Hindlimb muscle (tissue), 1 donor: Measurements from ENCODE around the gene CARD6. TPM values are rescaled to one million over a fixed set of nuclear protein-coding genes. Genes with fewer than 3 reads are reported as not detected.
"Not testable (repeated sequence)": the region's sequence is repeated elsewhere in the genome, so short reads cannot be mapped to it uniquely, and the experiment has no call there.

Experiments used
- DNase-seq: peaks from one replicate; pipeline ENCODE4 v3.0.0-alpha.2; 2013
- polyA plus RNA-seq: library from polyadenylated mRNA; unstranded; fragments of 120-200 nt; gene quantifications from one replicate; pipeline ENCODE4 v1.2.1, GENCODE V29; 2013; ENCODE audit not compliant: insufficient read length

The CARD6 gene
- polyA plus RNA-seq, result 1.8 TPM

GRCh38 chr5:40841068-40841805, at the start of gene CARD6:
Gene CARD6 (plus strand): TSS chr5:40841367. CDS start chr5:40841383, 16 bp downstream.
- no peak for DNase-seq

- no peak for DNase-seq
These were observed 49.4 kb upstream of the CARD6 start for GRCh38 chr5:40791715-40792139.

GRCh38 chr5:40792691-40793090, 48.5 kb upstream of the CARD6 start:
- not testable (repeated sequence) for DNase-seq

GRCh38 chr5:40794340-40794739, 46.8 kb upstream of the CARD6 start:
- not testable (repeated sequence) for DNase-seq

GRCh38 chr5:40794877-40795276, 46.3 kb upstream of the CARD6 start:
- DNase-seq, result not testable (repeated sequence)

GRCh38 chr5:40796487-40796889, 44.7 kb upstream of the CARD6 start:
- no peak for DNase-seq

- peak; percentile 59 for DNase-seq
These were observed 43.7 kb upstream of the CARD6 start for GRCh38 chr5:40797273-40798011.

GRCh38 chr5:40798012-40798800, 43.0 kb upstream of the CARD6 start, which contains the start of gene PRKAA1:
Gene PRKAA1 (minus strand): TSS chr5:40798374. CDS start chr5:40798189, 185 bp downstream.
- peak; percentile 87 for DNase-seq

GRCh38 chr5:40798801-40799210, 42.4 kb upstream of the CARD6 start:
- DNase-seq, result no peak

- no peak for DNase-seq
These were observed 41.9 kb upstream of the CARD6 start for GRCh38 chr5:40799258-40799657.

GRCh38 chr5:40801771-40802562, 39.2 kb upstream of the CARD6 start:
- no peak for DNase-seq

- DNase-seq, result no peak
These were observed 29.0 kb upstream of the CARD6 start for GRCh38 chr5:40812125-40812524.

- DNase-seq, result no peak
These were observed 27.4 kb upstream of the CARD6 start for GRCh38 chr5:40813698-40814281.

- DNase-seq, result no peak
These were observed 17.7 kb upstream of the CARD6 start for GRCh38 chr5:40823459-40823858.

- not testable (repeated sequence) for DNase-seq
These were observed 15.6 kb upstream of the CARD6 start for GRCh38 chr5:40825461-40826043.

- no peak for DNase-seq
These were observed 14.5 kb upstream of the CARD6 start for GRCh38 chr5:40826489-40827187.

- DNase-seq, result no peak
These were observed 13.8 kb upstream of the CARD6 start for GRCh38 chr5:40827188-40827977.

GRCh38 chr5:40828021-40828631, 13.0 kb upstream of the CARD6 start:
- no peak for DNase-seq
